RKO (cell line): ENCODE results near the gene AACS.
"Not testable (repeated sequence)": the region's sequence is repeated elsewhere in the genome, so short reads cannot be mapped to it uniquely, and the experiment has no call there.

Source experiments
- DNase-seq: peaks from one replicate; pipeline ENCODE4 v3.0.0-alpha.2; 2016; ENCODE audit warnings: low spot score

Gene AACS

DNA sequence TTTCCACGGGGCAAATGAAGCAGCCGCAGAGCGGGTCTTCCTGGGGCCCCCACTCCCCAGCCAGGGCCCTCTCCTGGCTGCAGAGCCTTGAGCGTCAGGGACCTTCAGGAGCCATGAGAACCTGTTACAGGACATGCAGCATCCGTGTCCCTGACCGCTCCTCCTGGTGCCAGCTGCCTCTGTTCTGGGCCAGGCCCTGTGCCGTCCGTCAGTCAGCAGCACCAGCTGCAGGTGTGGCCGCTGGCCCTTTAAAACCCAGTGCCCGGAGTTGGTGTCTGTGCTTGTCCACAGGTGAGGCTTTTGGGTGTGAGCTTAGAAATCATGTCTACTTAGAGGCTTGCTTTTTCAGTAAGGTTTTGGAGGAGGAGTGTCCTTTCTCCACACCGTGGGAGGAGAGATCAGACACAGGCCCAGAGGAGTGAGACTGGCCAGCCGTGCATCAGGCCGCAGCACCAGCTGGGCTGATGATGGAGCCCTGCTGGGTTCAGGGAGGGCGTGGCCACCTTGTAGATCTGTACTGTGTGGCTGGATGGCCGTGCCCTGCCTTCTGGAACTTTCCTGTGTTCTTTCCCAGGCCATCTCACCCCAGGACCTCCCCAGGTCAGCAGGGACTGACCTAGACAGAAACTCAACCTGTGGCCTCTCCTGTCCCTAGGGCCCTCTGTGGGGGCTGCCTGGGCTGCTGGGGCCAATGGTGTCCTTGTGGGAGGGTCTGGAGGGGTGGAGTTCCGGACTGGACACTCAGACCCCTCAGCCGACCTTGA lies 27.1 kb downstream of the AACS start:
- no peak for DNase-seq

DNA sequence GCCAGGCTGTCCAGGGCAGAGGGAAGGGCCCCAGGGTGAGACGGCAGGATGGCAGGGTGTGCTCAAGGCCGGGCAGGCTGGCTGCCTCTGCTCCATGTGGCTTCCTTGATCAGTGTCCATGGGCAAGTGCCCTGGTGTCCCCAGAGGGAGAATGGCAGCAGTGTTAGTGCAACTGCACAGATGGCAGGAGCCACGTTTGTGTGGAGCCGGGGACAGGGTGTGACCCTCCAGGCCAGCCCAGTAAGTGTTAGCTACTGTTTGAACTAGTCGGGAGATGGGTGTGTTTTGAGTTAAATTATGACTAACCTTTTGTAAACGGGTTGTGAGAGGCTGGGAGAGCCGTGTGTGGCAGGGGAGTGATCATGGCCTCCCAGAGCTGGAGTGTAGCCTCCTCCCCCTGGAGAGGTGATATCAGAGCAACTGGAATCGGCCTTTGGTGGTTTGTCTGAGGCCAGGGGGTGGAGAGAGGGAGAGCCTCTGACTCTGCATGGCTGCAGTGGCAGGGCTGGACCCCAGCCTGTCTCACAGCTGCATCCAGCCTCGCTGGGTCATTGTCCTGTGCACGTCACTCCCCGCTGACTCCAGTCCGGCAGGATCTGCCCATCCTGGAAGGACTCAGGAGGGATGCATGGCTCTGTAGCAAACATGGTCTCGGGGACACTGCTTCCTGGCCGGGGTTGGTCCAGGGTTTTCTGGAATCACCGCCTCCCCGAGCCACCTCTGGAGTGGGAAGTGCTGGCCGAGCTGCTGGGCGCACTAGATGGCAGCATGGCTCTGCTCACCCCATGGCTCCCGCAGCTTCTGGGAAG lies 27.8 kb downstream of the AACS start:
- DNase-seq: no peak

GRCh38 chr12:125093681-125094330 lies 28.6 kb downstream of the AACS start:
- no peak for DNase-seq

DNA sequence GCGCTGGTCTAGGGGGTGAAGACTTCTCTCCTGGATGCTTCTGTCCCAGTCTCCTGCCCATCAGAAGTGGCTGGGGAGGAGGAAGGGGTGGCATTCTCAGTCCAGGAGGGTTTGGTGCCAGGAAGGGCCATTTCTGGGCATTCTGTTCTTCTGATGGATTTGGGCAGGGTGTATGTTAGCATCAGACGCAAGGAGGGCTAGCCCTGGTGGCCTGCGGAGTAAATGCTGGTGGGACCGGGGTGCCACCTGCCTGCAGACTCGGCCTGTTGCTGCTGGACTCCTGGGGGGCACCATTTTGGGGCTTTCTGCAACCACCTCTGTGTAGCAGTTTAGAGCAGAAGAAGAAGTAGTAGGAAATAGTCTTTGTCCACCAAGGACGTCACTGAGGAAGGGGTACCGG lies 31.7 kb downstream of the AACS start:
- DNase-seq: no peak

- DNase-seq: no peak
These were observed 32.2 kb downstream of the AACS start for GRCh38 chr12:125097427-125097826.

DNA sequence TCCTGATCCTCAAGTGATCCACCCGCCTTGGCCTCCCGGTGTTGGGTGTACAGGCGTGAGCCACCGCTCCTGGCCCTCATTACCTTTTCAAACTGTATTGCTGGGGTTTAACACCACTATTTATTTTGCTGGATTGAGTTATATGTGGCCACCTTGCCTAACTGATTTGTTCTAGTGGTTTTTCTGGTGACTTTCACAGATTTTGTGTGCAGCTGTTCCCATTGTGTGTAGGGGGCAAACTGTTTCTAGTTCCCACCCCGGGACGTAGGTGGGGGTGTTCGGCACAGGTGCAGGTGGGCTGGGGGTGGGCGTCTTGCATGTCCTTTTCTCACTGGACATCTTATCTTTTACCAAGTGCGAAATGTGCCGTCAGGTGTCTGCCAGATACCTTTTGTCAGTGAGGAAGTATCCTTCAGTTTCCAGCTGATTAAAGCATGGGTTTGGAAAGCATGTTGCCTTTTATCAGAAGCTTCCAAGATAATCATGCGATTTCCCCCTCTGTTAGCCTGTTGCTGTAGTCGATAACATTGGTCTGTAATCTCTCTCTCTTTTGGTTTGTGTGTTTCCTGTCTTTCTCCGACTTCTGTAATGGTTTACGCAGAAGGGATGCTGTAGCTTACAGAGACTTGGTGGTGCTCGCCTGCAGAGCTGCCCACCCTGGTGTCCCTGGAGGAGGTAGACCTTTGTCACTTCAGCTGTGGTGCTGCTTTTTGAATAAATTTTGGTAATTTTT lies 33.6 kb downstream of the AACS start:
- no peak for DNase-seq

DNA sequence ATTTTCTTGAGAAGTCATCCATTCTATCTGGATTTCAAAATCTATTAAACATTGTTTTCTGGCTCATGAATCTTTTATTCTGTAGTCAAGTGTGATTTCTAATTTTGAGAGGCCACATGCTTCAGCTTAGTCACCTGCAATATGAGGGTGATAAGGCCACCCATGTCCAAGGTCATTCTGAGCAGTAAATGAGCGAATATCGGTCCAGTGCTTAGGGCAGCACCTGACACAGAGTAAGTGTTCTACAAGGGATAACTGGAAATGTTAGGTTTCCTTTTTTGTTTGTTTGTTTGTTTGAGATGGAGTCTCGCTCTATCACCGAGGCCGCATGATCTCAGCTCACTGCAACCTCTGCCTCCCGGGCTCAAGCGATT lies 34.2 kb downstream of the AACS start:
- DNase-seq: no peak

GRCh38 chr12:125100551-125101434 lies 35.6 kb downstream of the AACS start:
- no peak for DNase-seq

DNA sequence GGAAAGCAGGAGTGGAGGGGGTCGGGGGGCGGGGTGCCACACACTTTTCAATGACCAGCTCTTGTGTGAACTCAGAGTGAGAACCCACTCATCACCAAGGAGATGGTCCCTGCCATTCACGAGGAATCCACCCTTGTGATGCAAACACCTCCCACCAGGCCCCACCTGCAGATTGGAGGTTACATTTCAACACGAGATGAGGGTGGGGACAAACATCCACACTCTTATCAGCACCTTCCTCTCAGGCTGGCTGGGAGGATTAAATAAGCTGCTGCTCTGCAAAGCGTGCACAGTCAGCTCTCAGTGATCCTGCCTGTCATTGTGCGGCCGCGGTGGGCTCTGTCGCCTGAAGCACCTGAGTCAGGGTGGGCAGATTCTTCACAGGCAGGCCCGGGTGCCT lies 39.7 kb downstream of the AACS start:
- DNase-seq: no peak

DNA sequence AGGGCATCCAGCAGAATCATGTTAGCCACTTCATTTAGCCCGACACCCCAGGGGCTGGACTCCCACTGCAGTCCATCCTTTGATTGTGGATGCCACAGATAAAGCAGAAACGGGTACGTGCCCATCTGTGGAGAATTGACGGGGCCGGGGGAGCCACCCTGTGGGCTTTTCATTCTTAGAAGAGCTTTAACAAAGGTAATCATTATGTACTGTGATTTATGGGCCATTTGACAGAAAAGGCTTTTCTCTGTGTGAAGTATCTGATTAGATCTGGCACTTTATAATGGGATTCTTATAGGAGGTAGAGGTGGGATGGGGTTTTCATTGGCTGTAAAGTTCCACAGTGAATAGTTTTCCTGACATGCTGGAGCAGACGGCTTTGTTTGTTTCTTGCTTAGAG lies 40.4 kb downstream of the AACS start:
- no peak for DNase-seq

DNA sequence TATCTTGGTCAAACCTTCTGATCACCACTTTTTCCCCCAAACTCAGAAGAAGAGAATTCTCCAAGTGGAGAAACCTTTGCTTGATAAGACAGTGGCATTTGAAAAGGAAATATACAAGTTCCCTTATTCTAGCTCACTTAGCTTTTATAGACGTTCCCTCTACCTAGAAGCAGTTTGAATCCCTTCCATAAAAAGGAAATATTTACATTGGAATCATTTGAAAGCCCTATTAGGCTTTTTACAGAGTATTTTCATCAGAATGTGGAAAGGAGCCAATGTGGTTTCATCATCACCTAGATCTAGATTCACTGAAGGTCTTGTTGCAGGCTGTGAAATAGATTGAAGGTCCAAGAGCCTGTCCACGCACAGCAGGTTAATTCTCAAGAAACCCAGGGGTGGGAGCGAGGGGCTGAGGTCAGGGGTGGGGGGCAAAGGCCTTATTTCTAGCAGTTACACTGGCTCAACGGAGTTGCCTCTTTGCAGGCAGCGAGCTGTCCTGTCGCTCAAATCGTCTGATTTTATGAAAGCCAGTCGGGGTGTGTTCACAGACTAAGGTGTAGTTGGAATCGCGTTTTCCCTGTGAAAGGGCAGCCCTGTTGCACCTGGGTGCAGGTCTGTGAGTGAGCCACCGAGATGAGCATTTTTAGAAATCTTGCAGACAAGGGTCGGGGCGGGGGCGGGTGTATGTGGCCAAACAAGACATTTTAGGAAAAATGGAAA lies 45.6 kb downstream of the AACS start:
- DNase-seq: no peak

DNA sequence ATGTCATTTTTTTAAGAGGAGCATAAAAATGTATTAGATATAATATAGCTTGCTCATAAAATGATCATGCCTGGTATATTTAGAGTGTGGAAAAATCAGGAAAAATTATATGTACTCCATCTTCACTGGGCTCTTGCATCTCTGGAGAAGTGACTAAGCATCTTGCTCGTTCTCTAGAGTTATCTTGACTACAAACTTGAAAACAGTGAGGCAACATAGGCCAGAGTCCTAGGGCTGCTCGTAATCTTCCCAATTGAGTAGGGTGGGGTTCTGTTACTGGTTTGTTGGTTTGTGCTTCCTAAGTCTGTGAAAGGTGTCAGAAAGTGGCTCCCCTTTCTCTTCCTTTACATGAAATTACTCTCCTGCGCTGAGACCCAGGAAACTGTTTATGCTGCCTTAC lies 46.2 kb downstream of the AACS start:
- DNase-seq: no peak

DNA sequence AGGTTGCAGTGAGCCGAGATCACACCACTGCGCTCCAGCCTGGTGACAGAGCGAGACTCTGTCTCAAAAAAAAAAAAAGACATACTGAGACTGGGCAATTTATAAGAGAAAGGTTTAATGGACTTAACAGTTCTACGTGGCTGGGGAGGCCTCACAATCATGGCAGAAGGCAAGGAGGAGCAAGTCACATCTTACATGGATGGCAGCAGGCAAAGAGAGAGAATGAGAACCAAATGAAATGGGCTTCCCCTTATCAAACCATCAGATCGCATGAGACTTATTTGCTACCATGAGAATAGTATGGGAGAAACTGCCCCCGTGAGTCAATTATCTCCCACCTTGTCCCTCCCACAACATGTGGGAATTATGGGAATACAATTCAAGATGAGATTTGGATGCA lies 47.4 kb downstream of the AACS start:
- DNase-seq: not testable (repeated sequence)

DNA sequence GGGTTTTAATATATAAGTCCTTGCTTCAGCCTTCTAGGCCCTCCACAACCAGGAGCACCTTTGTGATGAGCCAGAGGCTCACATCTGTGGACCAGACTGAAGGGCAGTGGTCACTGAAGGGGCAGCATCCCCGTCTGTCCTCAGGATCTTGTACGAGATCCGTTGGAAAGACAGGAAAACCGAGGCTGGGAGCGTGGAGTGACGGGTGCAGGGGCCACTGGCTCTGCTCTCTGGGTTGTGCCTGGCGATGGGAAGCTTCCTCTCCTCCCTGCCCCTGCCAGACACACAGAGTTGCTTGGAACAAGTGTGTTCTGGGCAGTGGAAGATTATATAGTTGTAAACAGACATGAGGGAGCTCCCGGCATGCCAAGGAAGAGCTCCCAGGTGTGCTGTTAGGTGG lies 48.0 kb downstream of the AACS start:
- no peak for DNase-seq

- no peak for DNase-seq
These were observed 48.6 kb downstream of the AACS start for GRCh38 chr12:125113789-125114188.

DNA sequence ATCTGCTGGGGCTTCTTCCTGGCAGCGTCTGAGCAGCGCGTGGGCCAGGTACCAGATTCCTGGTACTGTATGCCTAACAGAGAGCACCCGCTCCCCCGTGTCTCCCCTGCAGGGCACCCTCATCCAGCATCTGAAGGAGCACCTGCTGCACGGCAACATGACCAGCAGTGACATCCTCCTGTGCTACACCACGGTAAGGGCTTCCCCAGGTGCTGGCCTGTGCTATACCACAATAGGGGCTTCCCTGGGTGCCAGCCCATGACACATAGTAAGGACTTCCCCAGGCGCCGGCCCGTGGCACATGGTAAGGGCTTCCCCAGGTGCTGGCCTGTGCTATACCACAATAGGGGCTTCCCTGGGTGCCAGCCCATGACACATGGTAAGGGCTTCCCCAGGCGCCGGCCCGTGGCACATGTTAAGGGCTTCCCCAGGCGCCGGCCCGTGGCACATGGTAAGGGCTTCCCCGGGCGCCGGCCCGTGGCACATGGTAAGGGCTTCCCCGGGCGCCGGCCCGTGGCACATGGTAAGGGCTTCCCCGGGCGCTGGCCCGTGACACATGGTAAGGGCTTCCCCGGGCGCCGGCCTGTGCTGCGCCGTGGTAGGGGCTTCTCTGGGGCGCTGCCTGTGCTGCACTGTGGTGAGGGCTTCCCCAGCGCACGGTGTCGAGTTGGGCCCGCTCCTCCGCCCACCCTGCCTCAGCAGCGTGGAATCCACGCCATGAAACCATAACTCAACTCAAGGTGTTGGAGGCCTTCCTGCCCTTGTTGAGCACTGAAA lies 49.3 kb downstream of the AACS start:
- no peak for DNase-seq

GRCh38 chr12:125120566-125120965 lies 55.3 kb downstream of the AACS start:
- DNase-seq: no peak

- no peak for DNase-seq
These were observed 55.9 kb downstream of the AACS start for GRCh38 chr12:125121106-125121505.

DNA sequence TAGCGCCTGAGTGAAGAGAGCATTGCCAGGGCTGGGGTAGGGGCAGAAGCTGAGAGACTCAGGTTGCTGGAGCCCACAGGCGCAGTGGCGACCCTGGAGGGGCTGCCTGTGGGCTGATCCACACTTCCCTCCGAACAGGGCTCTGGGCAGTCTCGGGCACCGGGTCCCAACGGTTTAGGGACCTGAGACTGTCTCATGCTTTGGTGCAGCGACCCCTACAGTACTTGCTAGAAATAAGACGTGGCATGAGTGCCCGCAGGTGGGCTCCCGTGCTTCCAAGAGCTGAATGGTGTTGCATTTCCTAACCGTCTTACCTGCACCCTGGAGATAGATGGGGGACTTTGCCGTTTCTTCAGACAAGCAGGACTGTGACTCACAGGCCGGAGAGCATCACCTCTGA lies 57.4 kb downstream of the AACS start:
- no peak for DNase-seq
